Spleen (tissue), 11 donors: ENCODE measurements around the gene SCAMP3. TPM values are rescaled to one million over a fixed set of nuclear protein-coding genes. Genes with fewer than 3 reads are reported as not detected.

Source experiments
- DNase-seq: peaks from one replicate; pipeline ENCODE4 v3.0.0-alpha.2; 2020
- H3K27ac ChIP-seq, 8 donors: fragments of 200-600 bp; sonication (generic) in 7 of 8; 1 replicate in 4 of 8; 2 replicates in 4 of 8; pipeline versions ENCODE4 v1.5.0 to v1.8.0; 2016 to 2021; ENCODE audit warnings: inconsistent platforms in 4 of 8, mild to moderate bottlenecking in 4 of 8, moderate library complexity in 1 of 8
- H3K27me3 ChIP-seq, 7 donors: fragments of 200-600 bp; sonication (generic) in 6 of 7; replicated peaks in 1 of 7; 1 replicate in 4 of 7; 2 replicates in 3 of 7; pipeline versions ENCODE4 v1.5.0 to v1.8.0; 2016 to 2021; ENCODE audit warnings: inconsistent platforms in 3 of 7, mild to moderate bottlenecking in 1 of 7
- H3K36me3 ChIP-seq, 6 donors: fragments of 200-600 bp; sonication (generic) in 5 of 6; 1 replicate in 4 of 6; 2 replicates in 2 of 6; pipeline versions ENCODE4 v1.5.0 to v1.8.0; 2016 to 2021; ENCODE audit warnings: inconsistent platforms in 2 of 6
- H3K4me1 ChIP-seq, 6 donors: fragments of 200-600 bp; sonication (generic) in 5 of 6; 1 replicate in 3 of 6; 2 replicates in 3 of 6; pipeline versions ENCODE4 v1.5.0 to v1.8.0; 2016 to 2021; ENCODE audit warnings: inconsistent platforms in 3 of 6
- H3K4me3 ChIP-seq, 8 donors: fragments of 200-600 bp; sonication (generic) in 7 of 8; 1 replicate in 4 of 8; 2 replicates in 4 of 8; pipeline versions ENCODE4 v1.5.0 to v1.8.0; 2016 to 2021; ENCODE audit warnings: inconsistent platforms in 4 of 8, mild to moderate bottlenecking in 4 of 8, moderate library complexity in 2 of 8
- H3K9me3 ChIP-seq, 8 donors: fragments of 200-600 bp; sonication (generic) in 7 of 8; 1 replicate in 4 of 8; 2 replicates in 4 of 8; pipeline versions ENCODE4 v1.5.0 to v1.8.0; 2016 to 2021; ENCODE audit warnings: inconsistent platforms in 4 of 8
- POLR2A ChIP-seq, 3 donors: fragments of 450-650 bp; IDR thresholded peaks; one replicate each; pipeline ENCODE4 v1.5.1; 2017; ENCODE audit warnings: antibody characterized with exemption in 3 of 3, mild to moderate bottlenecking in 1 of 3
- POLR2AphosphoS5 ChIP-seq, 3 donors: sonication (generic); formaldehyde crosslinking; IDR thresholded peaks; one replicate each; pipeline ENCODE4 v1.5.1; 2017; ENCODE audit warnings: antibody characterized with exemption in 3 of 3
- WGBS, 5 donors: extraction: QIAGEN DNeasy Blood & Tissue Kit in 3 of 5; methylation state at CpG; one replicate each; pipeline versions ENCODE4 v1.1.5 to v1.1.7; 2013 to 2018; 5-methylcytosine and 5-hydroxymethylcytosine counted together
- intact Hi-C: fragments of 100-400 bp; cut with DNase I; formaldehyde crosslinking; loops from one replicate; pipeline ENCODE4 v1.15.0; 2023; ENCODE audit warnings: low total_unique reads
- polyA plus RNA-seq, 3 donors: library from polyadenylated mRNA; stranded (reverse); fragments of 200-250 nt; gene quantifications; one replicate each; pipeline ENCODE4 v1.2.1, GENCODE V29; 2013
- total RNA-seq, 7 donors: library from RNA; depleted of rRNA in 3 of 7; stranded (reverse); fragments of >200 nt in 3 of 7; fragmentation: NEBNext Ultra II Directional in 4 of 7; extraction: Animal tissue kit (Norgen Biotek cat#: 25700) in 4 of 7; gene quantifications; one replicate each; pipeline versions ENCODE4 v1.1.0 to v1.2.1, GENCODE V29; 2016 to 2021
- TF ChIP-seq, protein P1 (sequence below), 11 experiments: fragments of 200-600 bp in 7 of 11; fragments of 450-650 bp in 4 of 11; sonication (generic) in 4 of 11; IDR thresholded peaks in 8 of 11; conservative IDR thresholded peaks in 3 of 11; 1 replicate in 7 of 11; 2 replicates in 4 of 11; pipeline versions ENCODE4 v1.4.0 to v1.8.0; 2016 to 2021; ENCODE audit warnings: antibody characterized with exemption in 11 of 11, inconsistent platforms in 4 of 11, mild to moderate bottlenecking in 1 of 11
- donor health status: healthy with polysubstance abuse.
- donor health status: DM: no; HTN: no; CAD: no; lungs with moderate emphysema.
- donor health status: DM: no; HTN: no; CAD: no.
- donor health status: Bipolar disorder and iron deficiency.
- donor health status: healthy.
- donor health status: DM: no; HTN: no; CAD: no.
- donor health status: DM: yes; HTN: yes; CAD: no.

SCAMP3 gene
- total and polyA plus RNA-seq, 10 donors = 46.5 to 59.9 (median 50.8) TPM

DNA sequence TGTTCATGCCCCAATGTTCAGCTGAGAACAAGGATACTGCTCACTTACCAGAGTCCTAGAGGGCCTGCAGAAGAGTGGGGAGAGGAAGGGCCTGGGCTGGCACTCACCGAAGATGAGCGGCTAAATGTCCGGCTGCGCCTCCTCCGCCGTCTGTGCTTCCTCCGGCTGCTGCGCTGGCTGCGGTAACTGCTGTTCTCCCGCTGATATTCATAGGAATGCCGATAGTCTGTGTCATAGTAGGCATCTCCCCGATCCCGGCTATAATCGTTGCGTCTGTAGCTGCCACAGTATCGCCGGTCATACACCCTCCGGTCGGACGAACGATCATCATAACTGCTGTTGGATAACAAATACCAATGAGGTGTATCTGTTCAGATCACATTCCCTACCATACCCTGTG lies 7.2 kb upstream of the SCAMP3 start:
- intact Hi-C loops = no loop called here
- peak in 1 of 3 donors; percentile 20 for TF ChIP-seq POLR2AphosphoS5 (IDR thresholded peaks at IDR 0.05)
- no peak for TF ChIP-seq POLR2A (IDR thresholded peaks at IDR 0.05)
- TF ChIP-seq, protein P1, sequence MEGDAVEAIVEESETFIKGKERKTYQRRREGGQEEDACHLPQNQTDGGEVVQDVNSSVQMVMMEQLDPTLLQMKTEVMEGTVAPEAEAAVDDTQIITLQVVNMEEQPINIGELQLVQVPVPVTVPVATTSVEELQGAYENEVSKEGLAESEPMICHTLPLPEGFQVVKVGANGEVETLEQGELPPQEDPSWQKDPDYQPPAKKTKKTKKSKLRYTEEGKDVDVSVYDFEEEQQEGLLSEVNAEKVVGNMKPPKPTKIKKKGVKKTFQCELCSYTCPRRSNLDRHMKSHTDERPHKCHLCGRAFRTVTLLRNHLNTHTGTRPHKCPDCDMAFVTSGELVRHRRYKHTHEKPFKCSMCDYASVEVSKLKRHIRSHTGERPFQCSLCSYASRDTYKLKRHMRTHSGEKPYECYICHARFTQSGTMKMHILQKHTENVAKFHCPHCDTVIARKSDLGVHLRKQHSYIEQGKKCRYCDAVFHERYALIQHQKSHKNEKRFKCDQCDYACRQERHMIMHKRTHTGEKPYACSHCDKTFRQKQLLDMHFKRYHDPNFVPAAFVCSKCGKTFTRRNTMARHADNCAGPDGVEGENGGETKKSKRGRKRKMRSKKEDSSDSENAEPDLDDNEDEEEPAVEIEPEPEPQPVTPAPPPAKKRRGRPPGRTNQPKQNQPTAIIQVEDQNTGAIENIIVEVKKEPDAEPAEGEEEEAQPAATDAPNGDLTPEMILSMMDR (IDR thresholded peaks at IDR 0.05 in 8 of 11, conservative IDR thresholded peaks at IDR 0.05 in 3 of 11) = no peak

GRCh38 chr1:155268630-155269029 lies 6.5 kb upstream of the SCAMP3 start:
- Histone ChIP-seq H3K36me3 (peaks cover 15 to 85% (median 76%) of the 10 kb centered on the region in 6 donors), H3K9me3 (no peaks in the 10 kb centered on the region), H3K27ac (no peak overlapping the region), H3K27me3 (no peaks in the 10 kb centered on the region), H3K4me3 (no peak overlapping the region), H3K4me1 (peaks cover 8 to 29% (median 26%) of the 10 kb centered on the region in 6 donors)
- intact Hi-C loops = no loop called here
- 91 to 96% (median 95%) methylated on average over 17 to 21 of the region's 21 CpGs for WGBS, 5 donors
- TF ChIP-seq POLR2A (IDR thresholded peaks at IDR 0.05) = no peak
- TF ChIP-seq, protein P1 (IDR thresholded peaks at IDR 0.05 in 8 of 11, conservative IDR thresholded peaks at IDR 0.05 in 3 of 11) = no peak
- no peak for TF ChIP-seq POLR2AphosphoS5 (IDR thresholded peaks at IDR 0.05)
- DNase-seq = peak; percentile 56

More for the DNA sequence above, 7.2 kb upstream of the SCAMP3 start:
- 93 to 98% (median 95%) methylated on average over 21 of the region's 21 CpGs for WGBS, 5 donors
- no peak overlapping the region for H3K27ac ChIP-seq
- H3K9me3 ChIP-seq = no peaks in the 10 kb centered on the region
- H3K4me1 ChIP-seq = peaks cover 11 to 37% (median 31%) of the 10 kb centered on the region in 6 donors
- peak; percentile 55 for DNase-seq
- H3K36me3 ChIP-seq = peaks cover 15 to 77% (median 68%) of the 10 kb centered on the region in 6 donors
- H3K4me3 ChIP-seq = no peak overlapping the region
- H3K27me3 ChIP-seq = no peaks in the 10 kb centered on the region

- Histone ChIP-seq H3K4me1 (peaks cover 8 to 31% (median 26%) of the 10 kb centered on the region in 6 donors), H3K36me3 (peaks cover 15 to 95% (median 82%) of the 10 kb centered on the region in 6 donors), H3K9me3 (no peaks in the 10 kb centered on the region), H3K4me3 (no peak overlapping the region), H3K27me3 (no peaks in the 10 kb centered on the region), H3K27ac (no peak overlapping the region)
- intact Hi-C loops = no loop called here
- TF ChIP-seq POLR2A (IDR thresholded peaks at IDR 0.05) (no peak), POLR2AphosphoS5 (IDR thresholded peaks at IDR 0.05) (no peak)
- TF ChIP-seq, protein P1 (IDR thresholded peaks at IDR 0.05 in 8 of 11, conservative IDR thresholded peaks at IDR 0.05 in 3 of 11) = no peak
- no peak for DNase-seq
- WGBS, 5 donors = 92 to 100% (median 96%) methylated on average over 2 of the region's 2 CpGs
Observed at GRCh38 chr1:155267373-155267772, 5.2 kb upstream of the SCAMP3 start.

GRCh38 chr1:155266553-155266952 lies 4.4 kb upstream of the SCAMP3 start:
- DNase-seq = peak; percentile 64
- intact Hi-C loops = no loop called here
- peaks cover 15 to 89% (median 82%) of the 10 kb centered on the region in 6 donors for H3K36me3 ChIP-seq
- WGBS, 5 donors = 79 to 93% (median 91%) methylated on average over 6 of the region's 6 CpGs
- no peak for TF ChIP-seq POLR2A (IDR thresholded peaks at IDR 0.05)
- TF ChIP-seq POLR2AphosphoS5 (IDR thresholded peaks at IDR 0.05) = no peak
- TF ChIP-seq, protein P1 (IDR thresholded peaks at IDR 0.05 in 8 of 11, conservative IDR thresholded peaks at IDR 0.05 in 3 of 11) = no peak
- no peaks in the 10 kb centered on the region for H3K27me3 ChIP-seq
- no peak overlapping the region for H3K27ac ChIP-seq
- H3K9me3 ChIP-seq = no peaks in the 10 kb centered on the region
- H3K4me3 ChIP-seq = no peak overlapping the region
- peaks cover 4 to 30% (median 23%) of the 10 kb centered on the region in 6 donors for H3K4me1 ChIP-seq
